Measurements from ENCODE around the gene TMEM131. TPM values are rescaled to one million over a fixed set of nuclear protein-coding genes. Genes with fewer than 3 reads are reported as not detected.

The TMEM131 gene
- total RNA-seq, 4 donors from 2014 or later, result 39.0 to 58.5 (median 41.3) TPM

- H3K4me3 ChIP-seq, result no peak overlapping the region
- 87 to 90% methylated on average over 6 of the region's 6 CpGs for WGBS, 2 donors
- no peaks in the 10 kb centered on the region for H3K27me3 ChIP-seq
- TF ChIP-seq, protein P1, sequence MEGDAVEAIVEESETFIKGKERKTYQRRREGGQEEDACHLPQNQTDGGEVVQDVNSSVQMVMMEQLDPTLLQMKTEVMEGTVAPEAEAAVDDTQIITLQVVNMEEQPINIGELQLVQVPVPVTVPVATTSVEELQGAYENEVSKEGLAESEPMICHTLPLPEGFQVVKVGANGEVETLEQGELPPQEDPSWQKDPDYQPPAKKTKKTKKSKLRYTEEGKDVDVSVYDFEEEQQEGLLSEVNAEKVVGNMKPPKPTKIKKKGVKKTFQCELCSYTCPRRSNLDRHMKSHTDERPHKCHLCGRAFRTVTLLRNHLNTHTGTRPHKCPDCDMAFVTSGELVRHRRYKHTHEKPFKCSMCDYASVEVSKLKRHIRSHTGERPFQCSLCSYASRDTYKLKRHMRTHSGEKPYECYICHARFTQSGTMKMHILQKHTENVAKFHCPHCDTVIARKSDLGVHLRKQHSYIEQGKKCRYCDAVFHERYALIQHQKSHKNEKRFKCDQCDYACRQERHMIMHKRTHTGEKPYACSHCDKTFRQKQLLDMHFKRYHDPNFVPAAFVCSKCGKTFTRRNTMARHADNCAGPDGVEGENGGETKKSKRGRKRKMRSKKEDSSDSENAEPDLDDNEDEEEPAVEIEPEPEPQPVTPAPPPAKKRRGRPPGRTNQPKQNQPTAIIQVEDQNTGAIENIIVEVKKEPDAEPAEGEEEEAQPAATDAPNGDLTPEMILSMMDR (IDR thresholded peaks at IDR 0.05), result no peak
- H3K36me3 ChIP-seq, result no peaks in the 10 kb centered on the region
- H3K4me1 ChIP-seq, result no peaks in the 10 kb centered on the region
- DNase-seq (ENCODE audit: low spot score in 2 of 2), result no peak
- H3K9me3 ChIP-seq, result peaks cover 0 to 13% (median 0%) of the 10 kb centered on the region in 4 donors
- H3K27ac ChIP-seq, result no peak overlapping the region
These were observed 273.5 kb downstream of the TMEM131 start for GRCh38 chr2:97722227-97722626.

DNA sequence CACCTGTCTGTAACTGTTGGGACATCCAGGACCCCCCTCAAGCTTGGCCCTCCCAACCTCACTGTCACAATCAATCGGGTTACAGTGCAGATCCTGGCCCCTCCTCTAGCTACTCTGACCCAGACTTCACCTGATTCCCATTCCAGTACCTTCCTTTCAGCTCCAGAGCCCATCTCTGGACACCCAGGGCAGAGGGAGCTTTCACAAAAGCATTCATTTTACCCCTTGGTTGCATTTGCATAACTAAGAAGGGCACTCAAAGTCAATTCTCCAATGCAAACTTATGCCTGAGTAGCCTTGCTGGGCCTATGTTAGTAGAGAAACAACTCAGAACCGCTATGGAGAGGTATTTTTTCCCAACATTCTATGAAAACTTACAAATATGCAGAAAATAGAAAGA, 275.0 kb downstream of the TMEM131 start:
- DNase-seq (ENCODE audit: low spot score in 2 of 2), result no peak
- WGBS, 2 donors, result 50 to 68% methylated on average over 2 of the region's 2 CpGs
- no peaks in the 10 kb centered on the region for H3K4me1 ChIP-seq
- TF ChIP-seq POLR2A (IDR thresholded peaks at IDR 0.05) (no peak), EP300 (IDR thresholded peaks at IDR 0.05) (no peak)
- TF ChIP-seq, protein P1 (IDR thresholded peaks at IDR 0.05), result no peak
- no peaks in the 10 kb centered on the region for H3K27me3 ChIP-seq
- no peaks in the 10 kb centered on the region for H3K36me3 ChIP-seq
- H3K4me3 ChIP-seq, result no peak overlapping the region
- H3K27ac ChIP-seq, result no peak overlapping the region
- peaks cover 0 to 5% (median 0%) of the 10 kb centered on the region in 4 donors for H3K9me3 ChIP-seq

GRCh38 chr2:97719362-97720155, 276.2 kb downstream of the TMEM131 start:
- Histone ChIP-seq H3K27me3 (no peaks in the 10 kb centered on the region), H3K4me1 (no peaks in the 10 kb centered on the region), H3K27ac (no peak overlapping the region), H3K9me3 (peaks cover 0 to 5% (median 0%) of the 10 kb centered on the region in 4 donors), H3K36me3 (no peaks in the 10 kb centered on the region), H3K4me3 (no peak overlapping the region)
- no peak for TF ChIP-seq EP300 (IDR thresholded peaks at IDR 0.05)
- TF ChIP-seq, protein P1 (IDR thresholded peaks at IDR 0.05), result no peak
- no peak for TF ChIP-seq POLR2A (IDR thresholded peaks at IDR 0.05)
- WGBS, 2 donors, result 95% methylated on average over 16 of the region's 16 CpGs
- DNase-seq (ENCODE audit: low spot score in 2 of 2), result no peak

DNA sequence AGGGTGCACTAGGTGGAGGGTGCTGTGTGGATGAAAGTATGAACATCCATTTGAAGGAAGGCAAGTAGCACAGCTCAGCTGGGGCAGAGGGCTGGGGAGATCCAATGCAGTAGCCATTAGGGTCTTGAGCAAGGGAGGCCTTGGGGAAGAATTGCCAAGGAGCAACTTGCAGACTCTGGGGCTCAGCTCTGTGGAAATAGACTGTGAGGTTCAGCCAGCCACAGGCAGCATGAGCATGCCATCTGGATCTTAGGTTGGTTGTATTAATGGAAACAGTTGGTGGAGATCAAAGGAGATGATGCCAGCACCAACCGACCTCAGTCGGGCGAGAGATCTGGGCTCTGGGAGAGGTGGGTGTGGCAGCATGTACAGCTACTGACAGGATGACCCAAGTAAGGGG, 276.8 kb downstream of the TMEM131 start:
- TF ChIP-seq, protein P1 (IDR thresholded peaks at IDR 0.05), result no peak
- no peak for TF ChIP-seq POLR2A (IDR thresholded peaks at IDR 0.05)
- no peak for TF ChIP-seq EP300 (IDR thresholded peaks at IDR 0.05)
- Histone ChIP-seq H3K27me3 (no peaks in the 10 kb centered on the region), H3K4me1 (no peaks in the 10 kb centered on the region), H3K27ac (no peak overlapping the region), H3K36me3 (no peaks in the 10 kb centered on the region), H3K9me3 (peaks cover 0 to 4% (median 0%) of the 10 kb centered on the region in 4 donors), H3K4me3 (no peak overlapping the region)
- 79 to 81% methylated on average over 3 of the region's 3 CpGs for WGBS, 2 donors
- DNase-seq (ENCODE audit: low spot score in 2 of 2), result no peak

- no peaks in the 10 kb centered on the region for H3K36me3 ChIP-seq
- no peaks in the 10 kb centered on the region for H3K4me1 ChIP-seq
- TF ChIP-seq POLR2A (IDR thresholded peaks at IDR 0.05) (no peak), EP300 (IDR thresholded peaks at IDR 0.05) (no peak)
- TF ChIP-seq, protein P1 (IDR thresholded peaks at IDR 0.05), result no peak
- no peaks in the 10 kb centered on the region for H3K9me3 ChIP-seq
- 74 to 78% methylated on average over 16 to 21 of the region's 21 CpGs for WGBS, 2 donors
- peak overlapping the region in 1 of 4 donors; percentile 40 for H3K27ac ChIP-seq
- DNase-seq (ENCODE audit: low spot score in 2 of 2), result no peak
- no peaks in the 10 kb centered on the region for H3K27me3 ChIP-seq
- no peak overlapping the region for H3K4me3 ChIP-seq
These were observed 277.5 kb downstream of the TMEM131 start for GRCh38 chr2:97718051-97718882.
